ENCODE data around the gene S100A16. TPM values are rescaled to one million over a fixed set of nuclear protein-coding genes. Genes with fewer than 3 reads are reported as not detected.

S100A16 gene
- polyA plus RNA-seq, 1 donor = 87.2 TPM

- DNase-seq = no peak
Measured at GRCh38 chr1:153616917-153617311, 4.0 kb upstream of the S100A16 start.

DNA sequence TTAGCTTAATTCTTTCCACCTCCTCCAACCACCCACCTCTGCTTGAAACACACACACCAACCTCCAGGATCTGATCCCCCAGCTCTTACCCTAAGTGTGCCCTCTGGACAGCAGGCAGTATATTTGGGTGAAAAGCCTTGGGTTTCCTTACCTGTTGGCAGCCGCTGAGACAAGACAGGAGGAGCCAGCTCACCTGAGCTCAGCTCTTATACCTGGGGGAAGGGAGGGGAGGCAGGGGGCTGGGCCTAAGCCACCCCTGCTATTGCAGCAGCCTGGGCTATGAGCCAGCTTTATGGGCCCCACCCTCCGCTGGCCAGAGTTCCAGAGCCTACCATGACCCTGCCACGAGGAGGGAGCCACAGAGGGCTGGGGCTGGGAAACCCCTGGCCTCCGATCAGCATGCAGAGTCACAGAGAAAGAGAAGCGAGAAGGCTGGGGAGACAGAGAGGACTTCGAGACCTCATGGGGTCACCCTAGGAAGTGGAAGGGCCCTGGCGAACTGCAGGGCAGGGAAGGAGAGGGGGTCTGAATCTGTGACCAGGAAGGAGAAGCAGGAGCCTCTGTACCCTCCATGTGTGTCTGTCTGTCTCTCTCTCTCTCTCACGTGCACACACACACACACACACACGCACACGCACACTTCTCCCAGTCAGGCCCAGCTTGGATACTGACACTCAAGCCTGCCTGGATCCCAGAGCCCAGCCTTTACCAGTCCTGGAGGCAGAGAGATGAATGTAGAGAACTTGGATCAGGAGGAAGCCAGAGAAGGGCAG lies 3.4 kb upstream of the S100A16 start, which contains the start of gene S100A14:
Gene S100A14 (minus strand): TSS at position 182 of the 773 bp plus-strand sequence. CDS start 467 bp downstream, outside the sequence.
- DNase-seq = no peak

DNA sequence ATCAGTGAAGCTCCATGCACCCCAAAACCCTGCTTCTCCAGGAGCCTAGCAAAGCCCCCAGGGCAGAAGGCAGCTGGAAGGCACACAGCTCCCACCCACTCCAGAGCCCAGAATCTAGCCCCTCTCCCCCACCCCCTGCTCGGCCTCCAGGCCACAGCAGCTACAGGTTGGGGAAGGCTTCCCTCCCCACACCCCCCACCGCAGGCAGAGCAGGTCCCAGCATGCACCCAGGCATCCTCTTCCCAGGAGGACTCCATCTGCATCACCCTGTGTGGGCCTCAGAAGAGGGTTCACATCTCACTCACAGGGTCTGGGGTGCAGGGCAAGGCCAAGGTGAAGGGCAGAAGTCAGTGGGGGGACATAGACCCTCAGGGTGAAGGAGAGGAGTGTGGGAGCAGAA lies 2.5 kb upstream of the S100A16 start:
- DNase-seq = no peak

- DNase-seq = no peak
Measured at GRCh38 chr1:153614906-153615305, 2.0 kb upstream of the S100A16 start.

- DNase-seq = no peak
Measured at GRCh38 chr1:153614189-153614900, 1.4 kb upstream of the S100A16 start.

- no peak for DNase-seq
Measured at GRCh38 chr1:153613406-153613805, 469 bp upstream of the S100A16 start.

DNA sequence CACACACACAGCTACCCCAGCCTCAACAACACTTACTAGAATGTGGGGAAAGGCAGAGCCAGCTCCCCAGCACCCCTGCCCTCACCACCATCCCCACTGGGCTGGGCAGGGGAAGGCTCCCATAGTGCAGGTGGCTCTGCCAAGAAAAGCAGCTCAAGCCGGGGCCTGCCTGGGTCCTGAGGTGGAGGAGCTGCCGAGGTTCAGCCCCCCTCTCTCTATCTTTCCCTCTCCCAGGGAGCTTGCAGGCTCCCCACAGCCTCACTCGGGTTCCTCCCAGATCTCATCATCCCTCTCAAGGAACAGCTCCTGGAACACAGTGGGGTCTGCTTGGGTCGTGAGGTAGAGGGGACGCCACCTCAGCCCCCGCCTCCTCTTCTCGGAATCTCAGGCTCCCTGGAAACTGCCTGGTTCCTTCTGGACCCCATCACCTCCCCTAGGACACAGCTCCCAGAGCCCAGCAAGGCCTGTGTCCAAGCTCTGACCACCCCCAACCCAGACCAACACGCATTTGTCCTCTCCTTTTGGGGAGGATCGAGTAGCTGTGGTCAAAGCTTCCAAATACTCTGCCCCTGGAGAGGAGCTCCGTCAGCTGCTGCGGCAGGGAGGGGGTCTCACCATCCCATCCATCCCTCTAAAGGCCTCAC lies 704 bp downstream of the S100A16 start:
- DNase-seq = no peak

DNA sequence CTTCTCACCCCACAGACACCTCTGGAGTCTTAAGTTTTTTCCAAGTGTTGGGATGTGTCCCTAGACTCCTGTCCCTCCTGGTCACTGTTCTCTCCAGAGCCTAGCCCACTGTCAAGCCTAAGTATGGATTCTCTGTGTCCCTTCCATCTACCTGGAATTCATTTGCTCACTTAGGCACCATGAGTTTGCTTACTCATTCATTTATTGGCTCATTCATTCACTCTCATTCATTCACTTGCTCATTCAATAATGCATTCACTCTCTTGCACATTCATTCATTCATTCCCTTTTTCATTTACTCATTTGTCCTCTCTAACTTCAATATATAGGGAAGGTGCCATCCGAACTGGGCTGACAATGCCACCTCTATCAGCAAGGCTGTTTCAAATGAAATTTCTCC lies 1.6 kb downstream of the S100A16 start:
- no peak for DNase-seq

DNA sequence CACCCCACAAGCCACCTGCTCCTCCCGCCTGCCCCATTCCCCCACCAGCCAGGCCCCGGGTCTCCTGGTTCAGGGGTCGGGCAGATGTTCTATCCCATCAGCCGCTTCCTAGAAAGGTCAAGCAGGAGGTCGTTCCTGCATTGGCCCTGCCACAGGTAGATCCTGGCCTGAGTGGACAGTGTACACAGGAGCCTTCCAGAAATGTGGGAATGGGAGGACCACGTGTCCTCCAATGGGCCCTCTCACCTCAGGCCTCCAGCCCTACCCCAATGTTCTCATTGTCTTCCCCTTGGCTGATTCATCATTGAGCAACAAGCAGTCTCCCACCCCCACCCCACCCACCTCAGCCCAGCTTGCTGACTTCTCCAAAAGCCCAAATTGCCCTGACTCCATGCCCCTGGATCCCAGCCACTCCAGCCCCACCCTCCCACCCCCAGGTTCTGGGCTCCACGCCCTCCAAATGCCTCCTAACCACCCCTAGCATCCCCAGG lies 2.1 kb downstream of the S100A16 start:
- no peak for DNase-seq

GRCh38 chr1:153610334-153610733 lies 2.6 kb downstream of the S100A16 start:
- DNase-seq = no peak

- DNase-seq = no peak
Measured at GRCh38 chr1:153609585-153609907, 3.4 kb downstream of the S100A16 start.

DNA sequence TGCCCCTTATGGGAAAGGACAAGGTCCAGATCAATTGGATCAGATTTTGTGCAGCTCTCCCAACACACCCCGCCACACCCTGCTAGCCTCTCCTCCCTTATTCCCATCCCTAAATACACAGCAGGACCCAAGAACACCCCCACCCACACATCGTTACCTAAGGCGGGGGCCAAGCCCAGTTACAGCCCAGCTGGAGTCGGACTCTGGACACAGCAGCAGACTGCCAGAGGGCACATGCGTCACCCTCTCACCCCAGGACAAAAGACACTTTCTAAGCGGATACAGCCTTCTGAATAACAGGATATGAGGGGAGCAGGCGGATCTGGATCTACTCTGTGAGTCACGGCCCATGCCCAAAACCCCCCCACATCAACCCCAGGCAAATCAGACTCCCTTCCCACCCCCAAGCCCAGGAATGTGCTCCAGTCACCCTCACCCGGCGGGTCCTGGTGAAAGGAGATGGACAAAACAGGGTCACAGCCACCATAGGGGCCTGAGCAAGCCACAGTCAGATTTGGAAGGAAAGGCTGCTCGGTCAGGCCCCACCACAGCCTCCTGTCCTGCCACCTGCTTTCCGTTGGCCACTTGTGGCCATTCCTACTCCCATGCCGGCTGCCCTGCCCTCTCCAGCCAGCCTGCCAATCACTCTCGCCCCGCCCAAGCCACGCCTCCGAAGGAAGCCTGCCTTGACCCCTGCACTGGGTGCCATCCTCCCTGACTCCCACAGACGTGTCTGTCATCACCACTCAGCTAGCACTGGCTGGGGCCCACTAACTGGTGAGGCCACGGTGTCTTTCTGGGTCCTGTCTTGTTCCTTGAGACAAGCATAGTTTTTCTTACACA lies 4.0 kb downstream of the S100A16 start:
- DNase-seq = no peak

DNA sequence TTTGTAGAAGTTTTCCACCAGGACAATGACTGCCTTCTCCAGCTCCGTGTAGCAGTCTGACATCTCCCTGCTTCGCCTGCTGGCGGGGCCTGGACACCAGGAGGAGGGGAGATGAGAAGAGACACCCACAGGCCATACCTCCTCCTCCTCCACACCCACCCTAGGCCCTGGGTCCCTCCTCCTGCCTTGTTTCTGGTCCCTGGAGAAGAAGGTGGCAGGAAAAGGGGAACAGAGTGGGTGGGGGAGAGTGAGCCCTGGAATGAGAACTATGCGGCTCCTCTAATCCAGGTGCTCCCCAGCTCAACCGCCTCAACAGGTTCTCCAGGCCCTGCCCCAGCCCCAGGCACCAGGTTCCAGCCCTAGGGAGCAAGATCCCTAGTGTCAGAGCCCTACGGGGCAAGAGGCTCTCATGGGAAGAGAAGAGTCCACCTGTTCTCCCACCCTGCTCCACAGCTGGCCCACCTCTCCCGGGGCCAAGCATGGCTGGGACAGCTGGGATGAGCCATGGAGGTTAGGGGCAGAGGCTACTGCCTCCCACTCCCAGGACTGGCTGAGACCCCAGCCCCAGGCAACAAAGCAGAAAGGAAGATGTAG lies 4.8 kb downstream of the S100A16 start:
- DNase-seq = no peak

DNA sequence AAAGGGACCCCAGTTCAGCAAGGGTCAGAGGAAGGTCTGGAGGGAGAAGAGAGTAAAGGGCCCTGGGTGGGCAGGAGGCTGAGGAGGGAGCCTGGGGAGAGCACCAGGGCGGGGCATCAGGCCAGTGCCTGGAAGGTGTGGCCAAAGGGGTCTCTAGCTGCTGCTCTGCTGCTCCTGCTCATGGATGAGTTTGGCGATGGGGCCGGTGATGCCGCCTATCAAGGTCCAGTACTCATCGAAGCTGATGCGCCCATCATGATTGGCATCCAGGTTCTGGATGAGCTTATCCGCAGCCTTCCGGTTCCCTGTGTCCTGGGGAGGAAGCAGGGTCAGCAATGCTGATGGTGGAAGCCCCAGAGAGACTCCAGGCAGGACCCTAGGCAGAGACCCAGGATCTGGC lies 5.6 kb downstream of the S100A16 start:
- no peak for DNase-seq

DNA sequence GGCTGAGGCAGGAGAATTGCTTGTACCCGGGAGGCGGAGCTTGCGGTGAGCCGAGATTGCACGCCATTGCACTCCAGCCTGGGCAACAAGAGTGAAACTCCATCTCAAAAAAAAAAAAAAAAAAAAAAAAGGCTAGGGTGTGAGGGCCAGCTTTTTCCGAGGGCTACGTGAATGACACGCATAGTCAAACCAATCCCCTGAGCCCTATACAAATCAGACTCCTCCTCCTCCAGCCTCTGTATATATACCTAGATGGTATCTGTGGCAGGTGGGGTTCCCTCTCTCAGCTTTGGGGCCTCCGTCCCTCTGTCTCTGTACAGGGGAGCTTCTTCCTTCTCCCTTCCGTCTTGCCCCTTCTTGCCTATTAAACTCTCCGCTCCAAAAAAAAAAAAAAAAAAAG lies 6.7 kb downstream of the S100A16 start:
- no peak for DNase-seq

DNA sequence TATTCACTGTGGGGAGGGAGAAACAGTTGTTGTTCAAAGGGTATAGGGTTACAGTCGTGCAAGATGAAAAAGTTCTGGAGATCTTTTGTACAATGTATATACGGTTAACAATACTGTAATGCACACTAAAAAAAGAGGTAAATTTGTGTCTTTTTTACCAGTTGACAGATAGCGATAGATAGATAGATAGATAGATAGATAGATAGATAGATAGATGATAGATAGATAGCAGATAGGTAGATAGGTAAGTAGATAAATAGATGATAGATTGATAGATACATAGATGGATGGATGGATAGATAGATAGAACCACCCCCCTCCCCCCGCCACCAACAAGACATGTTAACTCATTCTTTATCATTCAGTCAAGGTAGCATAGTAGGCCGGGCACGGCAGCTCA lies 10.2 kb downstream of the S100A16 start:
- no peak for DNase-seq

DNA sequence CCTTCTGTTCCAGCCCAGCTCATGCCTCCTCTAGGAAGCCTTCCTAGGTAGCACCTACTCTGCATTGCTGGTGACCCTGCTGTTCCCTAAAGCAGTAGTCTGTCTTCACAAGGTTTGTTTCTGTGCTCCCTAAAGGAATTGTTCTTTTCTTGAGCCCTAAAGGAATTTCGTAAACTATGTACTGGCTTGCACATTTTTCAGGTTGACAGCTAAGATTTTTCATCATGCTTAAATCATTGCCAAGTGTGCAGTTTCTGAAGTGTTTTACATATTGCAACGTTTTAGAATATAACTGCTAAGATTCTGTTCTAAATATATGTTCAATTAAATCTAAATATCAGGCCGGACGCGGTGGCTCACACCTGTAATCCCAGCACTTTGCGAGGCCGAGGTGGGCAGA lies 13.1 kb downstream of the S100A16 start:
- DNase-seq = no peak

DNA sequence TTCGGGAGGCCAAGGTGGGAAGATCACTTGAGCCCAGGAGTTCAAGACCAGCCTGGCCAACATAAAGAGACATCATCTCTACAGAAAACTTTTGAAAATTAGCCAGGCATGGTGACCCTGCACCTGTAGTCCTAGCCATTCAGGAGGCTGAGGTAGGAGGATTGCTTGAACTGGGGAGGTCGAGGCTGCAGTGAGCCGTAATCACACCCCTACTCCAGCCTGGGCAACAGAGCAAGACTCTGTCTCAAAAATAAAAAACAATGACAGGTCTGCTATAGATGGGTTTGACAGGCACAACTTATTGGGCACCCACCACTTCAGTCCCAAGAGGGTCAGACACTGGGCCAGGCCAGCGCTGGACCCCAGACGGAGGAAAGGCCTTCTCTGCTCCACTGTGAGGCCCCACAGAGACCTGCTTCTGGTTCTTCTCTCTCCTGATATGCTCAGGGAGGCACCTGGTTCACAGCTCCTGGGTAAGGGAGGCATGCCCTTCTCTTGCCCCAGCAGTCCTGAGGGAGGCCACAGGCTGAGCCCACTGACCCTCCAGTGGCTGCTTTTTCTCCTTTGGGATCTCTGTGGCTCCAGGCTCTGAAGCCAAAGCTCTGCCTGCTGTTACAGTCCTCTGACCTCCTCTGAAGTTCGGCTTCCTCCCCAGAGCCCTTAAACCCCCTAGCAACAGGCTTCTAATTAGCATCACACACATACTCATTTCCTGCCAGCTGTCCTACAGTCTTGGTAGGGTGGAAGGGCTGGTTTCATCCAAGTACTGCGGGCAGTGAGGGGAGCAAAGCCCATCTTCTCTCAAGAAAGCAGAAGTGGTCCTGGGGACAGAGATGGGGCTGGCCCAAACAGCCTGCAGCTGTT lies 14.4 kb downstream of the S100A16 start:
- no peak for DNase-seq

- no peak for DNase-seq
Measured at GRCh38 chr1:153597206-153597605, 15.7 kb downstream of the S100A16 start.

GRCh38 chr1:153592748-153593147 lies 20.2 kb downstream of the S100A16 start:
- DNase-seq = no peak

GRCh38 chr1:153588482-153588881 lies 24.5 kb downstream of the S100A16 start:
- DNase-seq = no peak
